Erythroblast (primary cell): ENCODE data around the gene SPOP.
"Not testable (repeated sequence)": the region's sequence is repeated elsewhere in the genome, so short reads cannot be mapped to it uniquely, and the experiment has no call there.

Source experiments
- DNase-seq, 2 experiments: peaks; one replicate each; lab custom pipeline; 2025; lab: John Stamatoyannopoulos, UW
- GATA1 ChIP-seq: IDR thresholded peaks from 2 replicates; pipeline ENCODE4 v1.6.1; 2011; ENCODE audit warnings: low read depth, mild to moderate bottlenecking, control low read depth, low read length, moderate library complexity
- POLR2A ChIP-seq: IDR thresholded peaks from 2 replicates; pipeline ENCODE4 v1.6.1; 2011; ENCODE audit warnings: mild to moderate bottlenecking, low read length

SPOP gene

DNA sequence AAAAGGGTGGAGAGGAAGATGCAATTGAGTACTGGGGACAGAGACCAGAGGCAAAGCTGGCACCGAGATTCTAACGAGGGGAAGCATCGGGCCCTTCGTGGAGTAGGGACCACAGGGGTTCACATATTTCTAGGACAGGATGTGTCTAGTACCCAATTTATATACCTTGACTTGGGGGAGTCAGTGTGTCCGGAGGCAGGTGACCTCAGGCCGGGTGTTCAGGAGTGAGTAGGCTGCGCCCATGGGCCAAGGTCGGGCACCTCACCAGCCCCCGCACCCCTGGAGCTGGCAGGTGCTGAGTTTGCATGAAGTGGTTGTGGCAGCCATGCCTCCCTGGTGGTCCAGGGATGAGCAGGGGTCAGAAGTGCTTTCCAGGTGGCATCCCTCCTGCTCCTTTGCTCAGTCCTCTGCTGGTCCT lies 110.8 kb downstream of the SPOP start:
- DNase-seq = no peak
- no peak for TF ChIP-seq POLR2A
- TF ChIP-seq GATA1 = no peak

DNA sequence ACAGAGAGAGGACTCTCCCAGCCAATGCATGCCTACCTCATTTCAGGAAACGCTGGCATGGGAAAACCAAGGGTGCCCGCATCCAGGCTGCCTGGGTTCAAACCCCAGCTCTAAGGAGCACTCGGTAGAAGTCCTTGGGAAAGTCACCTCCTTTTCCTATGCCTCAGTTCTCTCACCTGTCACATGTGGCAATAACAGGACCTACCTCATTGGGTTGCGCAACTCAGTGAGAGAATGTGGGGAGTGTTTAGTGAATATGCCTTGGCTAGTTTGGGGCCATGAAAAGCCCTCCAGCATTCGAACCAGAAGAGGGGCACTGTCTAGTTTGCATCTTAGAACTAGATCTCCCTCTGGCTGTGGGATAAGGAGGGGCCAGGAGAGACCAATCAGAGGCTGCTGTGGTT lies 111.2 kb downstream of the SPOP start:
- no peak for TF ChIP-seq GATA1
- TF ChIP-seq POLR2A = no peak
- DNase-seq = no peak

DNA sequence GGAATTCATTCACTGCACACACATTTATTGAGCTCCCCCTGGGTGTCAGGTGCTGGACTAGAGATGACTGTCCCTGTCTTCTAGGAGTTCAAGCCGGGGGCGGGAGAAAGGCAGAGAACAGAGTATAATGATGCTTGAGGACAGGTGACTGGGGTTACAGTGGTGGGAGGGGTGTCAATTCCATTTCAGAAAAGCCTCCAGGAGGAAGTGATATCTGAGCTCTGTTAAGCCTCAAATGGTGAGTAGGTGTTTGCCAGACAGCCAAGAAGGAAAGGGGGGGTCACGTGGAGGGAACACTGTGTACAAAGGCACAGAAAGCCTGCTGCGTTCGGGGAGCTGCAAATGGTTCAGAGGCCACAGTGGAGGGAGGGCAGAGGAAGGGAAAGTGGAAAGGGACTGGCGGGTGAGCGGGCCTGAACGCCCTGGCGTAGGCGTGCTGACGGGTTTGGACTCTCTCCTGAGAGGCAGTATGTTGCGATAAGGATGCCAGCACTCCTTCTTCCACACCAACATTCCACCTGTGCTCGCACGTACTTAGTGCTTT lies 111.9 kb downstream of the SPOP start:
- DNase-seq = no peak
- no peak for TF ChIP-seq GATA1
- no peak for TF ChIP-seq POLR2A

DNA sequence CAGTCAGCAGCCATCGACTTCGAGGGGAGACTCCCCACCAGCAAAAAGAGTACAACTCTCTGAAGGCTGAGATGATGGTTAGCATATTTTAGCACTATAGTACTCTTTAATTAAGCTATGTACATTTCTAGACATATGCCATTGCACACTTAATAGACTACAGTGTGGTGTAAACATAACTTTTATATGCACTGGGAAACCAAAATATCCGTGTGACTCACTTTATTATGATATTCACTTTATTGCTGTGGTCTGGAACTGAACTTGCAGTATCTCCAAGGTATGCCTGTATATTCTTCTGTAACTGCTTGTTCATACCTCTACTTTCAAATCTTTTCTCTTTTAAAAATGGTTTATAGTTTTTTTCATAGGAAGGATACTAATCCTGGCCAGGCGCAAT lies 113.3 kb downstream of the SPOP start:
- TF ChIP-seq GATA1 (no peak), POLR2A (no peak)
- no peak for DNase-seq

DNA sequence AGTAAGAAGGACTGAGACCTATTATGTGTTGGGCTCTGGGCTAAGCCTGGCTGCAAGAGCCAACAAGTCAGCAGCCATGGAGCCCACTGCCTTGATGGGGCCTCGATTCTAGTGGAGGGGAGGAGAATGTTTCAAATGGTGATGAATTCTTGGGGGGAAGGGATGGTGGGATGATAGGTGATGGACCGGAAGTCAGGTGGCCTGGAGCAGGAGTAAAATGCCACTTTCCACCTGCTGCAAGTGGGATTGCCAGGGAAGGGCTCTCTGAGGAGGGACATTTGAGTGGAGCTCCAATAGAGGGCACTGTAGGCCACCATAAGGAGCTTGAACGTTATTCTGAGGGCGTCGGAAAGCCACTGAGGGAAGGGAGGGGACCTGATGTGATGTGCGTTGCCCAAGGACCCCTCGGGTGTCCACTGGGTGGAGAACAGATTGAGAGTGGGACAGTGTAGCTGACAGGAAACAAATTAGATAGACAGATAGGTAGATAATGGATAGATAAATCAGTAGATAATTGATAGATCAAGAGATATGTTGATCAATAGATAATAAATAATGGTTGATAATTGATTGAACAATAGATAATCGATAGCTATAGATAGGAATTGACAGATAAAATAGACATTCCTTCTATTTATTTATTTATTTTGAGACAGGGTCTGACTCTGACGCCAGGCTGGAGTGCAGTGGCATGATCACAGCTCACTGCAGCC lies 120.4 kb downstream of the SPOP start:
- no peak for TF ChIP-seq POLR2A
- no peak for TF ChIP-seq GATA1
- peak; percentile 62 to 64 for DNase-seq

DNA sequence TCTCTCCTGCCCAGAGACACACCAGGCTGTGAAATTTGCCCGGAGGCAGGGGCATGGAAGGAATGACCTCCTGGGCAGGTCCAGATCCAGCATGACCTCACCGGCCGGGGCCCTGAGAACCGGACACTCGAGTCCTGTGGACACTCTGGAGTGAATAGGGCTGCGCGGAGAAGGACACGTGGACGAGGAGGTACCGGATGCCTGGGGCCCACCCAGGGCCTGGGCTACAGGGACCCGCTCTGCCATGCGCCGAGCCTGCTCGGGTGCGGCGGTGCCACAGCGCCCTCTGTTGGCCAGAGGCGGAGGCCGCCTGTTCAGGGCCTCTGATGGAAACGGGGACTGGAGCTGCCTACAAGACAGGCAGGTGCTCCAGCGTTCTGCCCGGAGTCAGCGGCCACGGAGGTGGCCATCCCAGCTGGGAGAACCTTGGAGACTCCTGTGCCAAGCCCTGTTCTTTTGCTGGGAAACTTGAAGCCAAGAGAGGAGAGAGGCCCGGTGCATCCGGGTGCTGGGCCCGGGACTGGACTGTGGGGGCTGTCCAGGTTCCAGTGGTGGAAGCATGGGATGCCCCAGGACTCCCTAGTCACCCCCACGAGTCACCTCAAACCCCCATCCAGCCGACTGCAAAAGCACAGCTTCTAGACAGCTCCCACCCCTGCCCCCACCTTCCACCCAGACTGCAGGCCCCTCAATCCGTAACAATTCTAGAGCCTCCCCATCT lies 121.5 kb downstream of the SPOP start:
- no peak for TF ChIP-seq POLR2A
- no peak for TF ChIP-seq GATA1
- DNase-seq = peak; percentile 70 to 82

DNA sequence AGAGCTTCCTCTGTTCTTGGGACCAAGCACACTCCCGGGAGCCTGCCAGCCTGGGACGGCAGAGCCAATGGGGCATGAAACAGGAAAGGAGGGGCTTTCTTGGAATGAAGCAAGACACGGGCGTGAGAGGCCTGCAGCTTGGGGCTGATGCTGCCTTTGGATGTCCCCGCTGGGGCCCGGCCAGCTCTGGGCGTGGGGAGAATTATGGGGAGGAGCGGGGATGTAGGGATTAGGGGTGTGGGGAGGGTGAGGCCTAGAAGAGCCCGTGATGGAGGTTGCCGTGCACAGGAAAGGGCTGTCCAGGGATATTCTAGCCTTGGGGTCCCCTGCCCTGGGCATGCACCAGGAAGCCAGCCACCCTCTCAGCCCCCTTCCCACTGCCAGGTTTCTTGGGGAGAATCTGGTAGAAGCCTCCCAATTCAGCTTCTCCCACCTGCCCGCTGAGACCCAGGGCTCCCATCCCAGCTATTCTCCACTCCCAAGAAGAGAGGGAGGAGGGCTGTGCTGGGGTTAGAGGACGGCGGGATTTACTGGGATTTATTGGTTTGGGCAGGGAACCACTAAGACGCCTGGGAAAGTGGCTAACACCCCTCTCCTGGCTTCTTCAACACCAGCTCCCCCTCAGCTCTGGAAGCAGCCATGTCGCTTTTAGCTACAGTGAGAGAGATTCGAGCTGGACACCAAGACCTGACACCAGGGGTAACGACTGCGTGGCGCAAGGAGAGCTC lies 122.2 kb downstream of the SPOP start:
- DNase-seq = no peak
- TF ChIP-seq POLR2A (no peak), GATA1 (no peak)

DNA sequence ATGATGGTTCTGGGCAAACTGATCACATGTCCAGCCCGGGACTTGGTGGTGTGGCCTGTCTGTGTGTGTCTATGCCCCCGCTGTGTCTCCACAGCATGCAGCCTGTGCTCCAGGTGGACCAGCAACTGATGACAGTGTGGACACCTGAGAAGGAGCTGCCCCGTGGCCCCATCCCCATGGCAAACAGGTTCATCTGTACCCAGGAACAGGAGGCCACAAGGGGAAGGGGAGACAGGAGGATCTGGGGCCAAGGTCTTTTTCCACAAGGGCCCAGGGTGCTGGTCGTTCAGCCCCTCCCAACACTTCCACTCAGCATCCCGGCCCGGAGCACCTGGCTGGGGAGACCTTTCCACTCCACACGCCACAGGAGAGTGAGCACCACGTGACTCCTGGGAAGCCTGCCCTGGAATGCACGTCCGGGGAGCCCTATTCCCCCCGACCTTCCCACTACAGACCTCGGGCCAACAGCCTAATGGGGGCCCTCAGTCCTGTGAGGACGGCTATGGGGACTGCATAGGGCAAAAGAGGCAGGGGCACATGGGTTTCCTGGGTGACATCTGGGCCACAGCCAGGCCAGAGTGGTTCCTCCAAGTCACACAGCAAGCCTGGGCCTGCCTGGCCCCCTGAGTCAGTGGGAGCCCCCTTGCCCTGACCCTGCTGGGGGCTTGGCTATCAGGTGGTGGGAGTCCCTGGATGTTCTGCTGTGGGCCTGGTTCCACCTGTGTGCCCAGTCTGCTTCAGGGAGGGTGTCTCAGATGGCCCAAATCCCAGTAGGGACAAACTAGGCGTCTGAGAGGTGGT lies 123.0 kb downstream of the SPOP start:
- TF ChIP-seq POLR2A (no peak), GATA1 (no peak)
- DNase-seq = no peak

DNA sequence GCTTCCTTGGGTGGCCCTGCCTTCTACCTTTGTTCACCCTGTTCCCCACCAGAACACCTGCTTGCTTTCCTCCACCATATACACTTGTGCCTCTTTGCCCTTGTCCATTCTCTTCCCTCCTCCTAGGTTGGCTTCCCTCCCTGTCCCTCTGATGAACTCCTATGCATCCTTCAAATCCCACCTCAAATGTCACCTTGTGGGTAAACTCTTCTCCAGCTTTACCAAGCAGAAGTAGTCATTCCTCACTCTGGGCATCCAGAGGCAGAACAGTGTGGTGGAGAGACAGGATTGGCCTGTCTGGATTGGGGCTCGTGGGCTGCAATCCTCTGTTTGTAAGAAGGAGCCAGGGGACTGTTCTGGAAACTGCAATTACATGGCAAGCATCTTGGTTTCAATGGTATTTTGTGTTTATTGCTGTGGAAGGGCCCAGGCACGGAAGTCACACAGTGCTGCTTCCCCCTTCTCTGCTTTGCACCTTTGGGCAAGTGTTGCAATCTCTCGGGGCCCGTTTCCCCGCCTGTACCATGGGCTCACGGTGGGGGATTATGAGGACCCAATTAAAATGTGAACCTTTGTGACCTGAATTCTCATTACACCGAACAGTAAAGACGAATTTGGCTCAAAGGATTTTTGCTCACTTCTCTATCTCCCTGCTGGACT lies 124.1 kb downstream of the SPOP start:
- no peak for DNase-seq
- TF ChIP-seq GATA1 = no peak
- no peak for TF ChIP-seq POLR2A

DNA sequence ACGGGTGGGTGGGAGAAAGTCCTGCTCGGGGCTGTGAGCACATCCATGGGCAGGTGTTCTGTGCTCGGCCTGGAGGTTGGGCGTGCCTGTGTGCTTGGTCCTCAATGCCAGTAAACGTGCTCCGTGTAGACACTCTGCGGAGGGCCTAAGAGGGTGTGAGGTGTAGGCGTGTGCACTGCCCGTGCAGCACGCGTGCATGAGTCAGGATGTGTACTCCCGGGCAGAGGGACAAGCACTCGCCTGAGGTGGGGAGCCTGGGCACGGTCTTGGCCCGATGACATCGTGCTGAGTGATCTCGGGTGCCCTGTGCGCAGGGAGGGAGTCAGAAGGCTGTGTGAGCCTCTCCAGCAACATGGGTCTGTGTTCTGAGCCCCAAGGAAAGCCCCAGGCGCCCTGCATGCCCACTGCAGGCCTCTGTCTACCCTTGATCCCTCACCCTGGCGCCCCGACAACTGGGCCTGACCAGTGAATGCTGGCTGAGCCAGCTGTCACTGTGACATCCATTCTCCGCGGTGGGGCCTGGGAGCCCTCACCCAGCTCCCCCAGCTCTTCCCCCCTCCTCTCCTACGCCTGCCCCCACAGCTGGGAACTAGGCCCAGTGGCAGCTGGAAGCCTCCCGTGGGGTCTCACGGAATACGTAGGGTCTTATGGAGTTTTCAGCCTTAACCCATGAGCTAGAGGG lies 125.7 kb downstream of the SPOP start:
- no peak for DNase-seq
- TF ChIP-seq POLR2A (no peak), GATA1 (no peak)

DNA sequence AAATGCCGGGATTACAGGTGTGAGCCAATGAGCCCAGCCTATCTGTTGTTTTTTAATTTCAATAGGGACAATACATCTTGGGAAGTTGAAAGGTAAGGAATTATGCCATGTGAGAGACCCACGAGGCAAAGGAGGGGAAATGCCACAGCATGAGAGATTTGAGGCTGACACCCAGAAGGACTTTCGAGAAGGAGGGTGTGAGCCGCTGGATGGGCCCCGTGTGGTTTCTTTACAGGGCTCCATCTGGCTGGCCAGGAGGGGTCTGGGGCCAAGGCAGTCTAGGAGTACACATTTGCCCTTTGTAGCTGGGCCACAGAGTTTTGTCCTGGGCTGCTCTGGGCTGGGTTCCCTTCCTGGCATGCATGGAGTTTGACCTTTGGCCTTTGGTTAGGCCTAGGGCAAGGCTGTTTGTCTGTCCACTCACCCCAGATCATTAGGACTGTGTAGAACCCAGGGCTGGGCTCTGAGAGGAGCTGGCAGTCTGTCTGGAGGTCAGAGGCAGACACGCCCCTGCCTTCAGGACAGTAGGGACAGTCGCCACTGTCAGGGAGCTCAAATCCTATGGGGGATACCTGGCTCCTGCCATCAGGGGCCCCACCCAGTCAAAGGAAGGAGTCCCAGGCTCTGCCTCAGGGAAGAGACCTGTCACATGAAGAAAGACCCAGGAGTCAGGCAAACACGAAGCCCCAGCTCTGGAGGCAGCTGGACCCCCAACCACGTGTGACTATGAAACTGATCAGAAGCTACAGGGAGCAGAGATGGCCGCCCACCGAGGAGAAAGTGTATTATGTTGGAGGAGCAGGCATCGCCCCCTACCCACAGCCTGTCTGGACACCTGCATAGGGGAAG lies 126.5 kb downstream of the SPOP start:
- no peak for DNase-seq
- TF ChIP-seq POLR2A (no peak), GATA1 (no peak)

DNA sequence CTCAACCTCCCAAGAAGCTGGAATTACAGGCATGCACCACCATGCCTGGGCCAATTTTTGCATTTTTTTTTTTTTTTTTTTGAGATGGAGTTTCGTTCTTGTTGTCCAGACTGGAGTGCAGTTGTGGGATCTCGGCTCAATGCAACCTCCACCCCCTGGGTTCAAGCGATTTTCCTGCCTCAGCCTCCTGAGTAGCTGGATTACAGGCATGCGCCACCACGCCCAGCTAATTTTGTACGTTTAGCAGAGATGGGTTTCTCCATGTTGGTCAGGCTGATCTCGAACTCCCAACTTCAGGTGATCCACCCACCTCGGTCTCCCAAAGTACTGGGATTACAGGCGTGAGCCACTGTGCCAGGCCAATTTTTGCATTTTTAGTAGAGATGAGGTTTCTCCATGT lies 127.1 kb downstream of the SPOP start:
- DNase-seq = not testable (repeated sequence)
